ENCODE results near the gene CERS5.
"Not testable (repeated sequence)": the region's sequence is repeated elsewhere in the genome, so short reads cannot be mapped to it uniquely, and the experiment has no call there.

CERS5 gene

DNA sequence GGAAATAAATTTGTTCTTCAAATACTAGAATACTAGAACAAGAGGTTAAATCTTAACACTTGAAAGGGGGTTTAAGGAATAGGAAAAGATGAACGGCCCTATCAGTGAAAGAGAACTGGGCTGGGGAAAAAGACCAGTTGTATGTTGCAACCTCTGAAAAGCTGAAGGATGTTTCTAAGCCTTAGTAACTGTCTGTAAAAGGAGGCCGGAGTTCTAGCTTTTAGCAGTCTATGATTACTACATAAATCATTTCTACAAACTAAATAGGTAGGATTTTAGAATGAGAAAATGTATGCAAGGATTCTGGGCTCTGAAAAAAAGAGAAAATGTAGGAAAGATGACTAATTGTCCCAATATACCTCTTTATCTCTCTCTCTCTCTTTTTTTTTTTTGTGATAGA lies 4.9 kb downstream of the CERS5 start:
- H3K27me3 ChIP-seq, result no peaks in the 10 kb centered on the region
- no peaks in the 10 kb centered on the region for H3K9me3 ChIP-seq
- no peaks in the 10 kb centered on the region for H3K36me3 ChIP-seq
- TF ChIP-seq, protein P1, sequence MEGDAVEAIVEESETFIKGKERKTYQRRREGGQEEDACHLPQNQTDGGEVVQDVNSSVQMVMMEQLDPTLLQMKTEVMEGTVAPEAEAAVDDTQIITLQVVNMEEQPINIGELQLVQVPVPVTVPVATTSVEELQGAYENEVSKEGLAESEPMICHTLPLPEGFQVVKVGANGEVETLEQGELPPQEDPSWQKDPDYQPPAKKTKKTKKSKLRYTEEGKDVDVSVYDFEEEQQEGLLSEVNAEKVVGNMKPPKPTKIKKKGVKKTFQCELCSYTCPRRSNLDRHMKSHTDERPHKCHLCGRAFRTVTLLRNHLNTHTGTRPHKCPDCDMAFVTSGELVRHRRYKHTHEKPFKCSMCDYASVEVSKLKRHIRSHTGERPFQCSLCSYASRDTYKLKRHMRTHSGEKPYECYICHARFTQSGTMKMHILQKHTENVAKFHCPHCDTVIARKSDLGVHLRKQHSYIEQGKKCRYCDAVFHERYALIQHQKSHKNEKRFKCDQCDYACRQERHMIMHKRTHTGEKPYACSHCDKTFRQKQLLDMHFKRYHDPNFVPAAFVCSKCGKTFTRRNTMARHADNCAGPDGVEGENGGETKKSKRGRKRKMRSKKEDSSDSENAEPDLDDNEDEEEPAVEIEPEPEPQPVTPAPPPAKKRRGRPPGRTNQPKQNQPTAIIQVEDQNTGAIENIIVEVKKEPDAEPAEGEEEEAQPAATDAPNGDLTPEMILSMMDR (IDR thresholded peaks at IDR 0.05), result no peak
- H3K4me3 ChIP-seq (ENCODE audit: low read depth in 1 of 2, low read length in 1 of 2), result no peak overlapping the region
- H3K27ac ChIP-seq, result no peak overlapping the region
- H3K4me1 ChIP-seq (ENCODE audit: control insufficient read depth in 1 of 2, insufficient read depth in 1 of 2, low read depth in 1 of 2, low read length in 1 of 2), result peaks cover 5 to 16% of the 10 kb centered on the region in 2 experiments

DNA sequence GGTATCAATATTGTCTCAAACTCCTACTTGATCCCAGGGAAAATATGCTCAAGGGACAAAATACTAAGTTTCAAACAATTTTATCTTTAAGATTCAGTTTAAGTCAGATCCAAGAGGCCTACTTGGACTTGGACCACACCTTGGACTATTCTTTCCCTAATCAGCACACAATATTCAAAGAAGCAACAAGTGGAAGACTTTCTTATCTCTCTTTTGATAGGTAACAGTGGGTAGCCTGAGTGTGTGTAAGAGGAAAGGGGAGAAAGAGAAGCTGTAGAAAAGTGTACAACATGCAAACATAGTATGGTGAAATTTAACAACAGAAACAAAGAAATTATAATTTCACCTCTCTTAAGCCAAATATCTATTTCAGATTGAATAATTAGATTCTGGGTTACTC lies 6.5 kb downstream of the CERS5 start:
- TF ChIP-seq, protein P1 (IDR thresholded peaks at IDR 0.05), result no peak
- H3K9me3 ChIP-seq, result no peaks in the 10 kb centered on the region
- no peaks in the 10 kb centered on the region for H3K27me3 ChIP-seq
- H3K36me3 ChIP-seq, result no peaks in the 10 kb centered on the region
- no peak overlapping the region for H3K27ac ChIP-seq
- H3K4me3 ChIP-seq (ENCODE audit: low read depth in 1 of 2, low read length in 1 of 2), result no peak overlapping the region
- peaks cover 0 to 7% of the 10 kb centered on the region in 2 experiments for H3K4me1 ChIP-seq (ENCODE audit: control insufficient read depth in 1 of 2, insufficient read depth in 1 of 2, low read depth in 1 of 2, low read length in 1 of 2)

DNA sequence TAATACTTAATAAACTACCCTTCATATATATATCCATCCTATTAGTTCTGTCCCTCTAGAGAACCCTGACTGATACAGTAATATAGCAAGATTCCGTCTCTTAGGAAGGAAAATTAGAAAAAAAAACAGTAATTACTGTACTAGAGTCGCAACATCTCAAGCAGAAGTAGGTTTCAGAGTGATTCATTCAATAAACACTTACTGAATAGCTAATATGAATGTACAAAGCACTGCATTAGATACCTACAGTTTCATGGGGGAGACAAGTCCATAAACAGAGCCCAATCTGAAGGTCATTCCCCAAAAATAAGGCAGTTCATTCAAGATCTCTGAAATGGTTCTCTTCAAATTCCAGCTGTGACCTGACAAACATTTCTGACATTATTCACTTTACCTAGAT lies 9.9 kb downstream of the CERS5 start:
- Histone ChIP-seq H3K36me3 (peaks cover 5% of the 10 kb centered on the region), H3K4me1 (ENCODE audit: control insufficient read depth in 1 of 2, insufficient read depth in 1 of 2, low read depth in 1 of 2, low read length in 1 of 2) (peaks cover 0 to 2% of the 10 kb centered on the region in 2 experiments), H3K27me3 (no peaks in the 10 kb centered on the region), H3K4me3 (ENCODE audit: low read depth in 1 of 2, low read length in 1 of 2) (no peak overlapping the region), H3K27ac (no peak overlapping the region), H3K9me3 (no peaks in the 10 kb centered on the region)
- TF ChIP-seq, protein P1 (IDR thresholded peaks at IDR 0.05), result no peak

DNA sequence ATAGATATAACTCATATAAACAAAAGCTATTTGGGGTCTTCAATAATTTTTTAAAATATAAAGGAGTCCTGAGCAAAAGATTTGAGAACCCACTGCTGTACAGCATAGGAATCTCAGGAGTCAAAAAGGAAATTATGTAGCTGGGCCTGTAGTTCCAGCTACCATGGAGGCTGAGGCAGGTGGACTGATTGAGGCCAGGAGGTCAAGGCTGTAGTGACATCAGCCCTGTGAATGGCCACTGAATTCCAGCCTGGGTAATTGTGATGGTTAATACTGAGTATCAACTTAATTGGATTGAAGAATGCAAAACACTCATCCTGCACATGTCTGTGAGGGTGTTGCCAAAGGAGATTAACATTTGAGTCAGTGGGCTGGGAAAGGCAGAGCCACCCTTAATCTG lies 10.5 kb downstream of the CERS5 start:
- H3K9me3 ChIP-seq, result no peaks in the 10 kb centered on the region
- H3K4me3 ChIP-seq (ENCODE audit: low read depth in 1 of 2, low read length in 1 of 2), result no peak overlapping the region
- TF ChIP-seq, protein P1 (IDR thresholded peaks at IDR 0.05), result no peak
- no peak overlapping the region for H3K27ac ChIP-seq
- H3K36me3 ChIP-seq, result peaks cover 5% of the 10 kb centered on the region
- no peaks in the 10 kb centered on the region for H3K27me3 ChIP-seq
- H3K4me1 ChIP-seq (ENCODE audit: control insufficient read depth in 1 of 2, insufficient read depth in 1 of 2, low read depth in 1 of 2, low read length in 1 of 2), result no peaks in the 10 kb centered on the region

DNA sequence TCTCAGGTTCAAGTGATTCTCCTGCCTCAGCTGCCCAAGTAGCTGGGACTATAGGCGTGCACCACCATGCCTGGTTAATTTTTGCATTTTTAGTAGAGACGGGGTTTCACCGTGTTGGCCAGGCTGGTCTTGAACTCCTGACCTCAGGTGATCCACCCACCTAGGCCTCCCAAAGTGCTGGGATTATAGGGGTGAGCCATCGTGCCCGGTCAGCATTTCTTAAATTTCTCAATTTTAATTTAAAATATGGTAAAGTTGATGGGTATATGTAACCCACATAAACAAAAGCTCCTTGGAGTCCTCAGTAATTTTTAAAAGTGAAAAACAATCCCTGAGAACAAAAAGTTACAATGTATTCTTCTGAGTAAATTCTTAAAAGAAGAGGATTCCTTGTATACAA lies 12.2 kb downstream of the CERS5 start:
- H3K4me3 ChIP-seq (ENCODE audit: low read depth in 1 of 2, low read length in 1 of 2); H3K36me3 ChIP-seq; H3K4me1 ChIP-seq (ENCODE audit: control insufficient read depth in 1 of 2, insufficient read depth in 1 of 2, low read depth in 1 of 2, low read length in 1 of 2); H3K27me3 ChIP-seq; H3K27ac ChIP-seq; H3K9me3 ChIP-seq: not testable (repeated sequence)

DNA sequence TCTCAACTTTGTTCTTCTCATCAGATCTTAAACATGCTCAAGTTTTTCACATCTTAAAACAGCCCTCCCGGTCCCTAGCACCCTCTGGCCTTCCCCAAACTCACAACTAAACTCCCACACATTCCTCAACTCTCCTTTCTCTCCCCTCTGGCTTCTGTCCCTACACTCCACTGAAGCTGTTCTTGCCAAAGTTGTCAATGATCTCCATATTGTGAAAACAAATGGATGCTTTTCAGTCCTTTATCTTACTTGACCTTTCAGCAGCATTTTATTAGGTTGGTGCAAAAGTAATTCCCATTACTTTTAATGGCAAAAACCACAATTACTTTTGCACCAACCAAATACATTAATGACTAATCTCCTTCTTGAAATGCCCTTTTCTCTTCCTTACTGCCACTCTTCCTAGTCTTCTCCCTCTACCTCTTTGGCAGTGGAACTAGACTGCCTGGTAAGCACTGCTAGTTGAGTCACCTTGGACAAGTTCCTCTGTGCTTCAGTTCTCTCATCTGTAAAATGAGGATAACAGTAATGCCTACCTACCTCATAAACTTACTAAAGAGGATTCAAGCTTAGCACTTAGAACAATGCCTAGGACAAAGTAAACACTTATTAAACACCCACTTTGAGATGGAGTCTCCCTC lies 16.0 kb downstream of the CERS5 start:
- Histone ChIP-seq H3K4me1 (ENCODE audit: control insufficient read depth in 1 of 2, insufficient read depth in 1 of 2, low read depth in 1 of 2, low read length in 1 of 2) (no peaks in the 10 kb centered on the region), H3K27ac (no peak overlapping the region), H3K27me3 (no peaks in the 10 kb centered on the region), H3K9me3 (no peaks in the 10 kb centered on the region), H3K4me3 (ENCODE audit: low read depth in 1 of 2, low read length in 1 of 2) (no peak overlapping the region), H3K36me3 (peaks cover 5% of the 10 kb centered on the region)
- TF ChIP-seq, protein P1 (IDR thresholded peaks at IDR 0.05), result no peak

Measured in neutrophil (primary cell).